Measurements from ENCODE around the gene GUCY2F.

GUCY2F gene

DNA sequence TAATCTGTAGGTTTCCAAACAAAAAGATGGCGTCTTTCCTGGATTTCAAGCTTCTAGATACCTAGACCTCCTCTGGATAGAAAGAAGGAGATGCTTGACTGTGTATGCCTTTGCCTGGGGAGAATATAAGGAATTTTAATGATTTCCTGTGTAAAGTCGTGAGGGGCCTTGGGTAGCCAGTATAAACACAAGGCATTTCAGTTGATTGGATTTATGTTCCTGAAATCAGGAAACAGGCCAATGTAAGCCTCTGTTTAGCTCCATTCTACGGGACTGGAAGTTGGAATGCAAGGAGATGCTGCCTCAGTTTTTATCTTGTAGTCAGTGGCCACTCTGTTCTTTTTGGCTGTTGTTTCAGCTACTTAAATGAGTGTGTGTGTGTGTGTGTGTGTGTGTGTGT lies 137.2 kb downstream of the GUCY2F start:
- in situ Hi-C loops (cut with HindIII; ENCODE audit: low sequenced_read_pairs), result no loop called here

DNA sequence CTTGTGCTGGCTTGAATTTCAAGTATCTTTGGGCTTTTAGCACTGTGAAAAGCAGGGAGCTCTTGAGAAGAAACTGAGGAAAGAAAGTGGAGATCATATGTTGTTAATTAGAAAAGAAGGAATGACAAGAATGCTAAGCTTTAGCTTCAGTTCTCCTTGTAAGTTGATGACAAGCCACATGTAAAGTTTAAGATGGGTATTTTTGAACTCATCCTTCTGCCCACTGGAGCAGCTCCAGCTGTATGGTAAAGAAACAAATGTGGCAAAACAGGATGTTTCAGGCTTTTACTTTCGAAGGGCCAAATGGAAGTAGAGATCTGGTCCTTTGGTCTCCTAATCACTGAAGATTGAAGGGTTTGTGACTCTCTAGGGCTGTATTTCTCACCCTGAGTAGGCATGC lies 137.8 kb downstream of the GUCY2F start:
- in situ Hi-C loops (cut with HindIII; ENCODE audit: low sequenced_read_pairs), result no loop called here

DNA sequence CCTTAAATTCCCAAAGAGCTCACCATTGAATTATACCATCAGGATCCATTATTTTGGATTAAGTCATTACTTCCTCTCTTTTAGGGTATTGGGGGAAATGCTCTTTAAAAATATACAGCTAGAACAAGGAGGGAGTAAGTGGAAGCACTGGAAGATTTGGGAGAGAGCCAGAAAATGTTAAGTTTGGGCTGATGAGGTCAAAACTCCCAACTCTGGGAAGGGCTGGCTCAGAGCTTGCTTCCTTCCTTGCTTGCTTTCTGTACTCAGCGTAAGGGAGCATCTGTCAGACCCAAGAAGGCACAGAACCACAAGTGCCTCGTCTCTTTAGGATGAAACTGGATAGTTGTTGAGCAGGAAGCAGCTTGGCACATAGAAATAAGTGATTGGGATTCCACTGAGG lies 138.2 kb downstream of the GUCY2F start:
- in situ Hi-C loops (cut with HindIII; ENCODE audit: low sequenced_read_pairs), result no loop called here

DNA sequence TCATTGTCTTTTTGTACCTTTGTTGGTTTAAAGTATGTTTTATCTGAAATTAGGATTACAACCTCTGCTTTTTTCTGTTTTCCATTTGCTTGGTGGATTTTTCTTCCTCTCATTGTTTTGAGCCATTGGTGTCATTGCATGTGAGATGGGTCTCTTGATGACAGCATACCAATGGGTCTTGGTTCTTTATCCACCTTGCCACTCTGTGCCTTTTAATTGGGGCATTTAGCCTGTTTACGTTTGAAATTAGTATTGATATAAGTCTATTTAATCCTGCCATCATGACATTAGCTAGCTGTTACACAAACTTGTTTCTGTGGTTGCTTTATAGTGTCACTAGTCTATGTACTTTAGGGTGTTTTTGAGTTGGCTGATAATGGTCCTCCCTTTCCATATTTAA lies 145.7 kb downstream of the GUCY2F start:
- in situ Hi-C loops (cut with HindIII; ENCODE audit: low sequenced_read_pairs), result no loop called here

DNA sequence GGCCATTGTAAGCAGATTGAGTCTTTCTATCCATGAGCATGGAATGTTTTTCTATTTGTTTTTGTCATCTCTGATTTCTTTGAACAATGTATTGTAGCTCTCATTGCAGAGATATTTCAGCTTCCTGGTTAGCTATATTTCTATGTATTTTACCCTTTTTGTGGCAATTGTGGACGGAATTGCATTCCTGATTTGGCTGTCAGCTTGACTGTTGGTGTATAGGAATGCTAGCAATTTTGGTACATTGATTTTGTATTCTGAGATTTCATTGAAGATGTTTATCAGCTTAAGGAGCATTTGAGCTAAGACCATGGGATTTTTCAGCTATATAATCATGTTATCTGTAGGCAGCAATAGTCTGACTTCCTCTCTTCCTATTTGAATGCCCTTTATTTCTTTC lies 154.6 kb downstream of the GUCY2F start:
- in situ Hi-C loops (cut with HindIII; ENCODE audit: low sequenced_read_pairs), result no loop called here
